HG03175 (cell line): ENCODE measurements around the gene LRRC8E.

Experiments used
- ATAC-seq: cut with Tn5 transposase; IDR thresholded peaks from one replicate; pipeline ENCODE4 v1.9.1; 2021; ENCODE audit warnings: mild to moderate bottlenecking, moderate library complexity; ENCODE audit not compliant: unreplicated experiment

The LRRC8E gene

DNA sequence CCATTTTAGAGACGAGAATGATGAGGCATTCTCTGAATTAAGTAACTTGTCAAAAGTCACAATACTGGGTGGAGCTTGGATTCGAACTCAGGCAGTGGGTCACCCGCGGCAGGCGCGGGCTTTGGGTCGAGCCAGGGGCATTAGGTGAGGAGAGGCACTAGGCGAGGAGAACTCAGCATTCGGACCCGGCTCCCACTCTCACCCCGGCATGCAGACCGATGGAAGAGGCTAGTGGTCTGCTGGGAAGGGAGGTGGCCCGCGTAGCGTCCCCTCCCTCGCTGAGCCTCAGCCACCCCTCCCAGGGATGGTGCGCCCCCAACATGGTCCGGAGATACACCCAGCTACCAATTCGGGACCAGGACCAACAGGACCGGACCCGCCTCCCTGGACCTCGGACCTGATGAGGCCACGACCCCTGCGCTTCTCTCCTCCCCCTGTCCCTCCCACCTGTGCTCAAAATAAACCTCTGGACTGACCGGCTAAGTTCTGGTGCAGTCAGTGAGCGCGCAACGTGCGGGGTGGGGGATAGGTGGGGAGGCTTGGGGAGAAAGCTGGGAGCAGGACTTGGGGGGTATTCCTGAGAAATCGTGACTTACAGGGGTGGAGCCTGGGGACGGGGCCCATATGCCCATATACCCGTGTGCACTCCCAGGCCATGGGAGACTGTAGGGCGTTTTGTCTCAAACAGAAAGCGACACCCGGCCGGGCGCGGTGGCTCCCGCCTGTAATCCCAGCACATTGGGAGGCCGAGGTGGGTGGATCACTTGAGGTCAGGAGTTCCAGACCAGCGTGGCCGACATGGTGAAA is 30.5 kb downstream of the LRRC8E start:
- no peak for ATAC-seq

DNA sequence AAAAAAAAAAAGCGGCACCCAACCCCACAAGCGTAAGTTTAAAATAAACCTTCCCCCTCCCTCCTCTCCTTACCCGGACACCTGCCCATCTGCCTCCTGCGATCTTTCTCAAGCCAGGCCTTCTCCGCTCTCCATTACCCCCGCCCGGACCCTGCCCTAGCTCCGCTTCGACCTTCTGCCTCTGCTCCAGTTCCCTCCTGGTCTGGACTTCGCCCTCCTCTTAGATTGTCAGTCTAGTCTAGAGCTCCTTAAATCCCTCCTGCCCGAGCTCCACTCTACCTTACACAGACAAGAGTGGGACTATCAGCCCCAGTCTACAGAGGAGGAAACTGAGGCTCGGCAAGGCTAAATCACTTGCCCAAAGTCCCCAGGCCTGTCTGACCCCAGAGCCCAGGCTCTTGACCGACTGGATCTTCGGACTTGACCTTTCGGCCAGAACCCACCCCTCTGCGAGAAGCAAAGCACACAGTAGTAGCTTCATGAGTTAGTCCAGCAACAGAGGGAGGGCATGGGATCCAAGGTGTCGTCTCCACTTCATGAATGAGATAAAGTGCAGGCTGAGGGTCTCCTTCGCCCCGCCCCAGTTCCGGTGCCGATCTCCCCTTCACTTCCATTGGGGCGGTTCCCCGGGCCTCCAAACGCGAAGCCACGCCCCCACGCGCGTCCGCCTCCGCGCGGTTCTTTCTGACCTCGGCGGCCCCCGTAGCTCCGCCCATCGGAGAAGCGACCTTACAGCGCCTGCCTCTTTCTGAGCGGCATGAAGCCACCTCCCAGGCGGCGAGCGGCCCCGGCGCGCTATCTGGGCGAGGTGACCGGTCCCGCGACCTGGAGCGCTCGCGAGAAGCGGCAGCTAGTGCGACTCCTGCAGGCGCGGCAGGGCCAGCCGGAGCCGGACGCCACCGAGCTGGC is 31.6 kb downstream of the LRRC8E start, which contains the start of gene SNAPC2:
TSS of gene SNAPC2 (plus strand) at position 729 of the 909 bp plus-strand sequence. CDS start at position 758, 29 bp downstream.
- ATAC-seq: peak; percentile 64

DNA sequence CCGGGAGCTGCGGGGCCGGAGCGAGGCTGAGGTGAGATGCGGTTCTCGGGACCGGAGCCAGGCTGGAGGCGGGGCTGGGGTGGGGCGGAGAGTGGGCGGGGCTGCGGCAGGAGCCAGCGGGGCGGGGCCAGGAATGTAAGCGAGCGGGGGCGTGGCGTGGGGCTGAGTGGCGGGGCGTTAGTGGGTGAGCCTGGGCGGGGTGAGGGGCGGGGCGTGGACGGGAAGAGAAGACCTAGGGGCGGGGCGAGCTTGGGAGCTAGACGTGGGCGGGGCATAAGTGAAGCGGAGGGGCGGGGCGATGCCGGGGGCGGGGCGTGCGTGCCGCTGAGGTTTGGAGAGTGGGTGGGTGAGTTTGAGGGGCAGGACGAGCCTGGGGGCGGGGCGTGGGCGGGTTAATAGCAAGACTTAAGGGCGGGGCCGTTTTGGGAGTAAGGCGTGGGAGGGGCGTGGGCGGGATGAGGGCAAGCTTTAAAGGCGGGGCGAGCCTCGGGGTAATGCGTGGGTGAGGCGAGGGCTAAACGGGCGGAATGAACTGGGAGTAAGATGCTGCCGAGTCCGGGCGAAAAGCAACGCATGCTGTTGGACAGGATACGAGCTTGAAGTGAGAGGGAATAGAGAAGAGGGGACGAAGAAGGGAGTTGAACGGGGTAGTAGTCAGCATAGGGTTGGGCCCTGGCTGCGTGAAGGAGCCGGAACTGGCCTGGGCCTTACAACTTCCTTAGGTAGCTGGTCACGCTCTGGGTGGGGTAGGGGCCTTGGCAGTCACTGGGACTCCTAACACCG is 32.4 kb downstream of the LRRC8E start:
- ATAC-seq: peak; percentile 38

DNA sequence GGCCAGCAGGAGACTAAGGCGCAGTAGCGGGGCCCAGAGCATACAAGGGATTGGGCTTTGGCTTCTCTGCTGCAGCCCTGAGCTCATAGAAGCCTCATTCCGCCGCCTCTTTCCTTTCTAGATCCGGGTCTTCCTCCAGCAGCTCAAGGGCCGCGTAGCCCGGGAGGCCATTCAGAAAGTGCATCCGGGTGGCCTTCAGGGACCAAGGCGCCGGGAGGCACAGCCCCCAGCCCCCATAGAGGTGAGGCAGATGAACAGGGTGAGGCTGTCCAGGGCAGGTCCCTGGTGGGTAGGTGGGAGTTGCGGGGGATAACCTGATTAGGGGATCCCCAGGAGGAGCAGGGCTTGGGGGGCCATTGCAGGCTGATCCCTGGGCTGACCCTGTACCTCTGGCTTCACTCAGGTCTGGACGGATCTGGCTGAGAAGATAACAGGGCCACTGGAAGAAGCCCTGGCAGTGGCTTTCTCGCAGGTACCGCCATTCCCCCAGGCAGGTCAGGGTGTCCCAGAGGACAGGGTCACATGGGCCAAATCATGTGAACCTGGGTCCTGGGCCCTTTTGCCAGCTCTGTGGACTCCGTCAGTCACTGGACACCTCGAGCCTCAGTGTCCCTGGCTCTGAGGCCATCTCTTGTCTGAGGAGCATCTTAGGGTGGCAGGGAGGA is 33.1 kb downstream of the LRRC8E start:
- ATAC-seq: no peak

DNA sequence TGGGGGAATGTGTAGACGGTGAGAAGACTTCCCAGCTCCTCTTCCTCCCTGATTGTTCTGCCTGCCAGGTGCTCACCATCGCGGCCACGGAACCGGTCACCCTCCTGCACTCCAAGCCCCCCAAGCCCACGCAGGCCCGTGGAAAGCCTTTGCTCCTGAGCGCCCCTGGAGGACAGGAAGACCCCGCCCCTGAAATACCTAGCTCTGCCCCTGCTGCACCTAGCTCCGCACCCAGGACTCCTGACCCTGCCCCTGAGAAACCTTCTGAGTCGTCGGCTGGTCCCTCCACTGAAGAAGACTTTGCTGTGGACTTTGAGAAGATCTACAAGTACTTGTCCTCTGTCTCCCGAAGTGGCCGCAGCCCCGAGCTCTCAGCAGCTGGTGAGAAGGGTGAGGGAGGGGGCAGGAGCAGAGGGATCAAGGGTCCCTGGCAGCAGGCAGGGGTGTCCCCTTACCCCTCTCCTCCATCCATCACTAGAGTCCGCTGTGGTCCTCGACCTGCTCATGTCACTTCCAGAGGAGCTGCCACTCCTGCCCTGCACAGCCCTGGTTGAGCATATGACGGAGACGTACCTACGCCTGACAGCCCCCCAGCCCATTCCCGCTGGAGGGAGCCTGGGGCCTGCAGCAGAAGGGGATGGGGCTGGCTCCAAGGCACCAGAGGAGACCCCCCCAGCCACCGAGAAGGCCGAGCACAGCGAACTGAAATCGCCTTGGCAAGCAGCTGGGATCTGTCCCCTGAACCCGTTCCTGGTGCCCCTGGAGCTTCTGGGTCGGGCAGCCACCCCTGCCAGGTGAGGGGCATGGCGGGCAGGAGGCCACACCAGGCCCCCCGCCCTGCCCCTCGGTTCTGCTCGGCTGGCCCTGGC is 33.9 kb downstream of the LRRC8E start:
- ATAC-seq: no peak

DNA sequence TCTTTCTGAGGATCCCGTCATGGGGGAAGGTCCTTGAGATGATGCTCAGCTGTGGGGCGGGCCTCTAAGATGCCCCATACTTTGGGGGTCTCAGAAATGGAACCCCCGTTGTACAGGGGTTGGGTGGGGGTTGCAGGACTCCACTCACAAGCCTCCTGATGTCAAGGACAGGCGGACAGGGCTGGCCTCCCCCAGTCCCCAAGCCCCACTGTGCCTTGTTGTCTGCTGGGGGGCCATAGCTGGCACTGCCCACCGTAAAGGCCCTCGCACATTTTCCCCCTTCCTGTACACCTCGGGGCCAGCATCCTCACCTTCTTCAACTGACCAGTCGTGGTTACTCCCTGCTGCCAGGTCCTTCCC is 34.5 kb downstream of the LRRC8E start:
- ATAC-seq: no peak

DNA sequence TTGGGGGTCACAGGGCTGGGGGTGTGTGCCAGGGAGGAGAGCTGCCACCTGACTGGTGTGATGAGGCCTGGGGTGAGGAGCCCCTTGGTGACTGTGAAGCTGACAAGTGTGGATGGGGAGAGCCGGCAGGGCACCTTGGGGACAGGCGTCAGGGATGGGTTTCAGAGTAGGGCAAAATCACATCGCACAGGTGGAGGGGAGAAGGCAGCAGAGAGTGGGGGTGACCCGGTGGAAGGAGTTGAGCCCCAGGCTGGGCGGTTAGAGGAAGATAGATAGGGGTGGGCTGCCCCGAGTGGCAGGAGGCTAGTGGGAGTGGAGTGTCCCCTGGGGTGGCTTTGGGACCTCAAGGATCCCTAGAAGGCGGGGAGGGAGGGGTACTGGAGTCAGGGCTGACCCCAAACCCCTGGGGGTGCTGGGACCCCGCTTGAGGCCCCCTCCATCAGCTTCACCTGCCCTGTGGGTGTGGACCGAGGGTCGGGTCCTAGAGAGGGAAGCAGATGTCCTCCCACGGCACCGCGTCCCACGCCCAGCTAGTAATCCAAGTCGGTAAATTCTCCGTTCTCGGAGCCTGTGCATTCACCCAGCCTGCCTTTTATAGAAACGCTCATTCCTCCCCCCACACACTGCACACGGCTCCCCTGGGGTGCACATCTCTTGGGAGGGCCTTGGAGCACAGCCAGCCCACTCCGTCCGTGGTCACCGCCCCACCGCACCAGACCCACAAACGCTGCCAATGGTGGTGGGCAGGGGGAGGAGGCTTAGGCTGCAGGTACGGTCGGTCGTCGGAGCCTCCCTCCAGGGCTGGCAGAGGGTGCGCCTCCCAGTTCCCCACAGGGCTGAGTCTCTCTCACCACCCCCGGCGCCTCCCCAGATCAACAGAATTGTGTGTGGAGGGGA is 35.2 kb downstream of the LRRC8E start:
- no peak for ATAC-seq

DNA sequence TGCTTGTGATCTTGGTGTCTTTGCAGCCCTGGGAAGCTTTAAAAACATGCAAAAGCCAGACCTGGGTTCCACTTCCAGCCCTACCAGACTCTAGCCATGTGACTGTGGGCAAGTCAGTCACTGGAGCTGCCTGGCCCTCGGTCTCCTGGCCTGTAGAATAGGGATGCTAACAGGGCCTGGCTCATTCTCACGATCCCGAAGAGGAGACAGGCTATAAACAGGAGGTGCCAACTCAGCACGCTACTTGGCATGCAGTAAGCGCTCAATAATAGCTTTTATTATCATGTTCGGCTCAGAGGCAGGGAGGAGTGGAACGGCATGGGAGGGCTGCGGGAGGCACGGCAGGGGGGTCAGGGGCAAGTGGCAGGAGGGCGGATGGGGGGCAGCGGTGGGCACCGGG is 35.9 kb downstream of the LRRC8E start:
- ATAC-seq: no peak

DNA sequence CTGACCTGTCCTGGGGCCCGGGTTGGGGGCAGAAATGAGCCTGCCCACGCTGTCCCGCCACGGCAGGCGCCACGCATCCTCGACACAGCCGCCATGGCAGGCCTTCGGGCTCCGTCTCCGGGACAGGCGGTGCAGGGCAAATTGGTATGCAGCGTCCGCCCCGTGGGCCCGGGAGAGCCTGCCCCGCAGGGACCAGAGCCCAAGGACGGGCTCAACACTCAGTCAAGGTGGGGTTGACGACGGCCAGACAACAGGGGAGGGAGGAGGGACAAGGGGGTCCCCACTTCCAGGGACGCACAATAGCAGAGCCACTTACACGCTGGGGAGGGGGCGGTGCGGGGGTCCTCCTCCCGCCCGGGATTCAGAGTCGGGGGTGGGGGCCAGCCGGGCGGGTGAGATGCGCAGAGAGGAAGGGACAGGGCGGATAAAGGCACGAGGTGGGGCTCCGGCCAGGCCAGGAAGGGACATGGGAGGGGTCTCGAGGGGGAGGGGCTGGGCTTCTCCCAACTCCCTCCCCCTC is 36.4 kb downstream of the LRRC8E start:
- ATAC-seq: no peak

DNA sequence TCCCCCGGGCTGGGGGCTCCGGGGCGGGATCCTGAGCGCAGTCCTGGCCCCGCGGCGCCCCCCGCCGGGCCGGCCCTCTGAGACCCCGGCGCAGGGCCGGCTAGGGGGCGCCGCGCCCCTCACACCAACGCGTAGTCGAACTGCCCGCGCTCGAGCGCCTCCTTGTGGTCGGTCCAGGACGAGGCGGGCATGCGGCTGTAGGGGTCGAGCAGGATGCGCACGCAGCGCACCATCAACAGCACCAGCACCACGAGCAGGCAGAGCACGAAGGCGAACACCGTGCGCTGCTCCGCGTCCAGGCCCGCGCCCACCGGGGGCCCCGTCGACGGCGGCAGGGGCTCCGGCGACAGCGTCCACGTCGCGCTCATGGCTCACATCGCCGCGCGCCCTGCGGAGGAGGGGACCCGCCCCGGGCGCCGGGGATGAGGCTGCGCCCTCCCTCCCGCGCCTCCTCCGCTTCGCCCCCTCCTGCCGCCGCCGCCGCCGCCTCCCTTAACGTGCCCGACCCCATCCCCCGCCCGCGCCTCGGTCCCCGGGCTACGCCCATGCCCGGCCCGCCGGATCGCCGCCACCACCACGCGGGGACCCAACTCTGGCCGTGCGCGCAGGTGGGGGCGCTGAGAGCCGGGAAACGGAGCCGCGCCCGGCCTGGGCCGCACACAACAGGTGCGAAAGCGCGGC is 37.0 kb downstream of the LRRC8E start:
- ATAC-seq: no peak

DNA sequence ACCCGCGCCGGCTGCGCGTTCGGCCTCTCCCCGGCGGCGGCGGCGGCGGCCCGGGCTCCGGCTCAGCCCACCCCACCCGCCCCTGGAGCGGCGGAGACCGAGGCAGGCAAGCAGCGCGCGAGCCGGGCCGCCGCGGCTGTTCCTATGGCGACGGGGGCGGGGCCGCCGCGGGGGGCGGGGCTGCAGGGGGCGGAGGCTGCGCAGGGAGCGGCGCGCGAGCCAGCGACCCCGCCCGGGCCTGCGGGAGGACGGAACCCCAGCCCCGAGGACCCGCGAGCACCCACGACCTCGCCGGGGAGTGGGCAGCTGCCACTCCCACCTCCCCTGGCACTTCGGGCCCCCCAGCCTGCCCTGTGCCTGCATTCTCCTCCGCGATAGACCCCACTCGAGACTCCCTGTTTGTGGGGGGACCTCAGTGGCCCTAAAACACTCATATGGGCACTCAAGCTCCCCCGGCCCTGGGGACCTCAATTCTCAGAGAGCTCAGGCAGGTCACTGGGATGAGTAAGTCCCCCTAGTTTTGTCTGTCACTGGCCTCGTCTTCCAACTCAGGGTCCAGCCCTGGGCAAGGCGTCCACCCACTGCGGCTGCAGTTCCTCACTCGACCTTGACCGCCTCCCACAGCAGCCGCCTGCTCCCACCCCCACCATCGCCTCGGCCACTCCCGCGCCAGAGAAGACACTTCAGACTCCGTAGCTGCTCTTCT is 37.9 kb downstream of the LRRC8E start, which contains the start of gene CTXN1:
TSS of gene CTXN1 (minus strand) at position 115 of the 706 bp plus-strand sequence. CDS start 597 bp downstream, outside the sequence.
- peak; percentile 36 for ATAC-seq

DNA sequence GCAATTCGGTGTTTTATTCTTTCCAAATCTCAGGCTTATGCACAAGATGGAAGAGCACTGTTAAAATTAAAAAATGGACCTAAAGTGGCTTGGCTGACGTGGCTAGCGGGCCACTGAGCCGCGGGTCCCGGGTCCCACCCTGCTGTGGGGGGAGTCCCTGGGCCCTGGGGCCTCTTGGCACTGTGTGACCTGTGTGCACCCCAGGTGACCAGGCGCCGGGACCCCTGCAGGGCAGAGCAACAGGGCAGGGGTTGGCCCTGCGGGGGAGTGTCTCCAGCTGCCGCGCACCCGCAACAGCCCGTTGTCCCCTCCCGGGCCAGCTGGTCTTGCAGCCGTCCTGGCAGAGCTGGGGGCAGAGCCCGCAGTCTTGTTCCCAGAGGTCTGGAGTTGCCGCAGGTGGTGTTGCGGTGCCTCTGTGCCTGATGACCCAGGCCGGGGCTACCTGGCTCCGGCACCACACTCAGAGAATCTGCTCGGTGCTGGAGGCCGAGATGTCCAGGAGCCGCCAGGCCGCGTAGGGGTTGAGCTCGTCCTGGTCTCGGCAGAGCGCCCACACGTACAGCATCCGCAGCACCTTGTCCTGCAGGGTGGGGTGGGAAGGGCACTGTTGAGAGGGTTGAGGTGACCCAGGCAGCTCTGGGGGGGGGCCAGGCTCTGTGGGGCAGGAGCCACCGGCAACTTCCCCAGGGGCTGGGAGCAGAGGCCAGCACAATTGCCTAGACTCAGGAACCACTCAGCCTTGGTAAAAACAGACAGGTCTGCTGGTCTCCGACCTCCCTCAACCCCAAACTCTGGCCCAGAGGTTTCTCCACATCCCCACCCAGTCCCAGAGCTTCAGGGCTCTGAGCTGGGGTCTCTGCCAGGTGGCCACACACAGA is 38.7 kb downstream of the LRRC8E start:
- no peak for ATAC-seq

DNA sequence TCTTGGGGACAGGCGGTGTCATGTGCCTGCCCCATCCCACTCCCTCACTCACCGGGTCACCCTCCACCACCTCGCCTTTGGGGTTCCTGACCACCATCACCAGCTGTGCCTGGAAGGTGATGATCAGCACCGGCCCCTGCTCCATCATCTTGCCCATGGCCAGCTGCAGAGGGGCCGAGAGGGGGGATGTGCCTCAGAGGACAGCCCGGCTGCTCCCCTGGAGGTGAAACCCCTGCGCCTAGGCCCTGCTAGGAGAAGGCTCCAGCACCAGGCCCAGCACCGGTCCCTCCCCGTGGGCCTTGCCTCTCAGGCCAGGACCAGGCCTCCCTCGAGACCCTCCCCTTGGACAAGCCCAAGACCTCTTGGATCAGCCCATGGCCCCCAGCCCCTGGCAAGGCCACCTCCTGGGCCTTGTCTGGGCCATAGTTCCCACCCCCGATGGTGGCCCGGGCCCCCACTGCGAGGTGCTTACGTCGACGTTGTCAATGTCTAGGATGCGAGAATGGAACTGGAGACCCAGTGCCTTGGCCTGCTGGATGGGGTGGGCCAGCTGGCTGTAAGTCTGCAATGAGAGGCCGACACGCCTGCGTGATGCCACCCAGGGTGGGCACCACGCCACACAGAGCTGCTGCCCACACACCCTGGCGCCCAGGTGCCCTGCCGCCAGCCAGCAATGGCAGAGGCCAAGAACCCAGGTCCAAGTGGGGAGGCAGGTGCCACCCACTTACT is 39.5 kb downstream of the LRRC8E start:
- ATAC-seq: no peak

DNA sequence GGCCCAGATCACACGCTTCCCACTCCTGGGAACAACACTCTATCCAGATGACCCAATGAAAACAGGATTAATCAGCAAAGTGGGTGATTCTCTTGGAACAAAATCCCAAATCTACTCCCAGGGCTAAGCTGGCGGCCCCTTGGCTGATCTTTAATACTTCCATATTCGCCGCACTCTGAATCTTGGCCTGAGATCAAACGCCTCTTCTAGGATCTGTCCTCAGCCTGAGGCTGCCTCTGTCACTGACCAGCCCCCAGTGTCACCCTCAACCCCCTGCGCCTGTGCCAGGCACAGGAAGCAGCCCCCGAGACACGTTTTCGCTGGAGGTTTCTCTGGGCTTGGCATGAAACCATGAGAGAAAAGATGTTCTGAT is 40.0 kb downstream of the LRRC8E start:
- ATAC-seq: no peak
